ENCODE measurements around the gene HAUS5.

HAUS5 gene

DNA sequence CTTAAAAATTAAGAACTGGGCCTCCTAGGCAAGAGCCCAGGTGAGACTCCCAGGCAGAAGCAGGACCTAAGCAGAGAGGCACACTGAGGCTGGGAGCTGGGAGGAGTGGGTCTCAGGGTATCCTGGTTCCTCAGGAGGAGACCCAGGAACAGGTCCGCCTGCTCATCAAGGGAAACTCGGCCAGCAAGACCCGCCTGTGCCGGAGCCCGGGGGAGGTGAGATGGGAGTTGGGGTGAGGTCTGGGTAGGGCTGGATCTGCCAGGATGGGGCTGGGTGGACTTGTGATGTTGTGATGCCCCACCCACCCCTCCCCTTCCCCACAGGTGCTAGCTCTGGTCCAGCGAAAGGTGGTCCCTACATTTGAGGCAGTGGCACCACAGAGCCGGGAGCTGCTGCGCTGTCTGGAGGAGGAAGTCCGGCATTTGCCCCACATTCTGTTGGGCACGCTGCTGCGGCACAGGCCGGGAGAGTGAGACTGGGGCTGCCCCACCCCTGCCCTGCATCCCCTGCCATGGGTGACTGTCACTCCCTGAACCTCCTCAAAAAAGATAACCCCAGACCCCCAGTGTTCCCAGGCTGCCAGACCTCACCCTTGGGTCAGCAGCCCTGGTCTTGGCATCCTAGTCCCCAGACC lies 6.9 kb downstream of the HAUS5 start:
- DNase-seq (ENCODE audit: insufficient read length, low spot score) = no peak
- no peak for TF ChIP-seq POLR2A (IDR thresholded peaks at IDR 0.05; ENCODE audit: low read depth, low read length)
- no peak for FAIRE-seq

DNA sequence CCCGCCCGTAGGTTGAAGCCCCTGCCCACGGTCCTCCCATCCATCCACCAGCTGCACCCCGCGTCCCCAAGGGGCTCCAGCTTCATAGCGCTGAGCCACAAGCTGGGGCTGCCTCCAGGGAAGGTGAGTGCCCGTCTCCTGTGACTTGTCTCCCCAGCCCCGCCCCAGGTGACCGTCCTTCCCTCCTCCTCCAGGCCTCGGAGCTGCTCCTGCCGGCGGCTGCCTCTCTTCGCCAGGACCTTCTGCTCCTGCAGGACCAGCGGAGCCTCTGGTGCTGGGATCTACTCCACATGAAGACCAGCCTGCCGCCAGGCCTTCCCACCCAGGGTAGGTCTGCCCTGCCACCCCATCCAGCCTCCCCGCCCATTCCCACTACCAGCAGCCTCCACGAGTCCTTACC lies 7.5 kb downstream of the HAUS5 start:
- FAIRE-seq (no peak), DNase-seq (ENCODE audit: insufficient read length, low spot score) (no peak)
- no peak for TF ChIP-seq POLR2A (IDR thresholded peaks at IDR 0.05; ENCODE audit: low read depth, low read length)

DNA sequence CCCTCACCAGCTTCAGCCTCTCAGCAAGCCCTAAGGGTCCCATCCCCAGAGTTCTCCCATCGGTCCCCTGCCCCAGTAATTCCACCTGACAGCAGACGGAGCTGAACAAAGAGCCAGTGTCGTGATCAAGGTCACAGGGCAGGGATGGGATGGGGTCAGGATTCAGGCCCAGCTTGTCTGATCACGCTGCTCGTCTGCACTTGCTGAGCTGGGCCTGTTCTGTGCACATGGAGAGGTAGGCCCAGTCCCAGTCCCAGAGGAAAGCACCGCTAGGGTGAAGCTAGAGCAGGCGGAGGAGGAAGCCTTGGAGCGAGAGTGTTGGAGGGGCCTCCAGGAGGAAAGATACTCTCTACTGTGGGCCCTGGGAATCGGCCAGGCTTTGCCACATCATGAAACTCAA lies 9.2 kb downstream of the HAUS5 start:
- no peak for TF ChIP-seq POLR2A (IDR thresholded peaks at IDR 0.05; ENCODE audit: low read depth, low read length)
- DNase-seq (ENCODE audit: insufficient read length, low spot score) = no peak
- FAIRE-seq = no peak

DNA sequence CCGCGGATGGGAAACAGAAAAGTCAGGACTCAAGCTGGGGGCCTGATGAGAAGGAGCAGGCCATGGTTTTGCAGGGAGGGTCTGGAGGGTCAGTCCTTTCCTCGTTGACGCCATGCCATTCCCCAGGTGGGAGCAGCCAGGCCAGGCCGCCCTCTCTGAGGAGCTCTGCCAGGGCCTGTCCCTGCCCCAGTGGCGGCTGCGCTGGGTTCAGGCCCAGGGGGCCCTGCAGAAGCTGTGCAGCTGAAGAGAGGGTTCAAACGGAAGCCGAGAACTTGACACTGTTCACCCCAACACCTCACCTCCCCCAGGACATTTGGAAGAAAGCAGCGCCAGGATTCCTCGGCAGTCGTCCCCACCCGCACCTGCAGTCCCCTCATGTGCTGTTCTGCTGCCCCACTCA lies 10.2 kb downstream of the HAUS5 start:
- DNase-seq (ENCODE audit: insufficient read length, low spot score) (no peak), FAIRE-seq (no peak)
- TF ChIP-seq POLR2A (IDR thresholded peaks at IDR 0.05; ENCODE audit: low read depth, low read length) = no peak

DNA sequence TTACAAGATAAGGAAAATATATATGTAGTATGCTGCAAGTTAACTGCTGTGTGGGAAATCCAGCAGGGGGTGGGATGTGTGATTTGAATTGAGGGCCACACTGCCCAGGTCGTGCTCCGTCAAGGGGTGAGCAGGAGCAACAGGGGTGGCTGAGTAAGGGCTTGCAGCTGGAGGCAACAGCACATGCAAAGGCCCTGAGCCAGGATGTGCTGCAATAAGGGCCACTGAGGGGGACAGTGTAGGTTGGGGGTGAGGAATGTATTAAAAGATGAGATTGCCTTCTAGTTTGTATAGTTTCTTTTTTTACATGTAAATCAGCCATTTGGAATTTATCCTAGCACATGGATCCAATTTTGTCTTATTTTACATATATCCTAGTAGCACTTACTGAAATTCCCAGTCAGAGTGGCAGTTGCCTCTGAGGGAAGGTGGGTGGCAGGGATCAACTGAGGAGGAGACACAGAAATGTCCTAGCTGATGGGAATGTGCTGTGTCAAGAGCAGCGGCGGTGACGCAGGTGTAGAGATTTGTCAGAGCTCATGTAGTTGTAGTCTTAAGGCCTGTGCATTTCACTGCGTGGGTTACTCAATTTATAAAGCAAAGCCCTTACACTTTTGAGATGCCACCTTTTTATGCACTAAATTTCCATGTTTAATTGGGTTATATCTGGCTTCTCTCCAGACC lies 10.9 kb downstream of the HAUS5 start:
- no peak for DNase-seq (ENCODE audit: insufficient read length, low spot score)
- FAIRE-seq = no peak

DNA sequence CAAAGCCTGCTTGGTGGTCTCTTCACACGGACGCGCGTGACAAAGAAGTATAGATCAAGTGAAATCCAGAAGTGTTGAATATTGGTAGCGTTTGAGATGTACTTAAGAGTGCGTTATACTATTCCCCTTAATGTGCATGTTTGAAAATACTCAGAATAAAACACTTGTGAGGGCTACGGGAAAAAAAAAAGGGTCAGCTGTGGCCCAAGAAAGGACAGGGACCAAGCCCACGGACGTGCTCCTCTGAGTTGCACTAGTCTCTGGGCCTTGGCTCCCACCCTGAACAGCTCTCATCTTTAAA lies 15.7 kb downstream of the HAUS5 start:
- FAIRE-seq (no peak), DNase-seq (ENCODE audit: insufficient read length, low spot score) (no peak)
- no peak for TF ChIP-seq POLR2A (IDR thresholded peaks at IDR 0.05; ENCODE audit: low read depth, low read length)

More for the DNA sequence above, 10.9 kb downstream of the HAUS5 start:
- TF ChIP-seq POLR2A (IDR thresholded peaks at IDR 0.05; ENCODE audit: low read depth, low read length) = no peak

DNA sequence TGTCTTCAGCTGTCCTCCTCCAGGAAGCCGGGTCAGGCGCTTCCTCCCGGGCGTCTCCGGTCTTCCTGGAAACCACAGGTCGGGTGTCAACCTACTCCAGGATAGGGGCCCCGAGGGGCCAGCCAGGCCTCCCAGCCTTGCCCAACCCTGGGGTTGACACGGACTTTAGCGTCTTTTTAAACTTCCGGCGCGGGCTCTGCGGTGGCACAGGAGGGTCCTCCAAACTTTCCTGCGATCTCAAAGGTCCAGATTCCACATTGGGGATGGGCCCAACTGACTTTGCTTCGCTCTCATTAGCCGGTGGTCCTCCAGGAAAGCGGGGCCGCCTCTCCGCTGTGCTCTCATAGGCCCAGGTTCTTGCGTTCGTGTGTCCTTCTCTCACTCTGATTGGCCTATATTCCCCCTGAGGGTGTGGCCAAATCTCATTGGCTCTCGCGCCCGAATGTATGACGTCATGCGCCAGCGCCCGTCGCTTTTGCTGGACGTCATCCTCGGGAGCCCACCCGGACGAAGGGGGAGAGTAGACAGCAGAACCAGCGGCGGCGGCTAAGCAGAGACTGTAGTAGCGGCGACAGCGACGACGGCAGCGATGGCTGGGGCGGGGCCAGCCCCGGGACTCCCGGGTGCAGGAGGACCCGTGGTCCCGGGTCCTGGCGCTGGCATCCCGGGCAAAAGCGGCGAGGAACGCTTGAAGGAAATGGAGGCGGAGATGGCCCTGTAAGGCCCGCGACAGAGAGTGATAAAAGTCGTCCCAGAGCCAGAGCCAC lies 16.2 kb downstream of the HAUS5 start, which contains the start of gene RBM42:
TSS of gene RBM42 (plus strand) at position 472 of the 767 bp plus-strand sequence. CDS start at position 590, 118 bp downstream.
- FAIRE-seq (peak; percentile 98), DNase-seq (ENCODE audit: insufficient read length, low spot score) (peak; percentile 100)
- peak; percentile 66; the same call in 1 of the 2 replicates for TF ChIP-seq POLR2A (IDR thresholded peaks at IDR 0.05; ENCODE audit: low read depth, low read length)

DNA sequence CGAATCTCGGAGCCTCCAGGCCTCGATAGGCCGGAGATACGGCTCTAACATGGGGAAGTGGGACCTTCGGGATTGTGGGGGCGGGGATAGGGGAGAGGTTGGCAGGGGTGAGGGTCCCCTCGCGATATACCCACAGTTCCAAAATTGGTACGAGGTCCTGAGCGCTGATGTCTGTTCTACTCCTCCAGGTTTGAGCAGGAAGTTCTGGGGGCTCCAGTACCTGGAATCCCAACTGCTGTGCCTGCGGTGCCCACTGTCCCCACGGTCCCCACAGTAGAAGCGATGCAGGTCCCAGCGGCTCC lies 16.7 kb downstream of the HAUS5 start:
- FAIRE-seq = no peak
- TF ChIP-seq POLR2A (IDR thresholded peaks at IDR 0.05; ENCODE audit: low read depth, low read length) = no peak
- DNase-seq (ENCODE audit: insufficient read length, low spot score) = no peak

DNA sequence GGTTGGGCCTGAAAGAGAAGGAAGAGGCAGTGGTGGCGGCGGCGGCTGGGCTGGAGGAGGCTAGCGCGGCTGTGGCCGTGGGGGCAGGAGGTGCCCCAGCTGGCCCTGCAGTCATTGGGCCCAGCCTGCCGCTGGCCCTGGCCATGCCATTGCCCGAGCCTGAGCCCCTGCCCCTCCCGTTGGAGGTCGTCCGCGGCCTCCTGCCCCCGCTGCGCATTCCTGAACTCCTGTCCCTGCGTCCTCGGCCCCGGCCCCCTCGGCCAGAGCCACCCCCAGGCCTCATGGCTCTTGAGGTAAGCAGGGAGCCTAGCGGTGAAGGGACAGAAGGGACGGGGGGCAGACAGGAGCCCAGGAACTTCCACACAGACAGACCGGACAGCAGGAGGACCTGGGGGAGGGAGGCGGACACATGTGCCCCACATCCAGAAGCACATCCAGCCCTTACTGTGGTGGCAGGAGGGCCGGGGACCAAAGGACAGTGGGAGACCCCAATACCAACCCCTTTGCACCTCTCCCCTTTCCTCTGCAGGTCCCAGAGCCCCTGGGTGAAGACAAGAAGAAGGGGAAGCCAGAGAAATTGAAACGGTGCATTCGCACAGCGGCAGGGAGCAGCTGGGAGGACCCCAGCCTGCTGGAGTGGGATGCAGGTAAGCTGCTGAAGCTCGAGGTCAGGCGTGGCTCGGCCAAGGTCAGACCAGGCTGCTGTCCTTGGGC lies 21.3 kb downstream of the HAUS5 start:
- DNase-seq (ENCODE audit: insufficient read length, low spot score) = no peak
- FAIRE-seq = no peak
- TF ChIP-seq POLR2A (IDR thresholded peaks at IDR 0.05; ENCODE audit: low read depth, low read length) = no peak

DNA sequence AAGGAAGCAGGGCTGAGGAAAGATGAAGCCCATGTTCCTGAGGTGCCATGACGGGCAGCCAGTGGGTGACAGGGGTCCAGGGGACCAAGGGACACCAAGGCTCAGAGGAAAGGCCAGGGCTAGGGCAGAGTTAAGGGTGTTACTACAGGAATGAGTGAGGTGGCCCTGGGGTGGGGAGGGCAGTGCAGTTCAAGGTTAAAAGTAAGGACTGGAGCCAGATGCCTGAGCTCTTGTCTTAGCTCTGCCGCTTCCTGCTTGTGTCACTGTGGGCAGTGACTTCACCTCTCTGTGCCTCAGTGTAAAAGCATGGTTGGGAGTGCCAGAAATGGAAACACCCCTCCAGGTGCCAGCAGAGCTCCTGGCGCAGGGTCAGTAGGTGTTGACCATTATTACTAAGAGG lies 24.1 kb downstream of the HAUS5 start:
- no peak for TF ChIP-seq POLR2A (IDR thresholded peaks at IDR 0.05; ENCODE audit: low read depth, low read length)
- no peak for FAIRE-seq
- no peak for DNase-seq (ENCODE audit: insufficient read length, low spot score)

DNA sequence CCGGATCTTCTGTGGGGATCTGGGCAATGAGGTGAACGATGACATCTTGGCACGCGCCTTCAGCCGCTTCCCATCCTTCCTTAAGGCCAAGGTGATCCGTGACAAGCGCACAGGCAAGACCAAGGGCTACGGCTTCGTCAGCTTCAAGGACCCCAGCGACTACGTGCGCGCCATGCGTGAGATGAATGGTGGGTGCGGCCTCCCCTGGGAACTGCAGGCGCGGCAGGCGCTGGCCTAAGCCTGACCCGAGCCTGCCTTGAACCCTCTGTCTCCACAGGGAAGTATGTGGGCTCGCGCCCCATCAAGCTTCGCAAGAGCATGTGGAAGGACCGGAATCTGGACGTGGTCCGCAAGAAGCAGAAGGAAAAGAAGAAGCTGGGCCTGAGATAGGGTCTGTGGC lies 24.6 kb downstream of the HAUS5 start:
- FAIRE-seq (no peak), DNase-seq (ENCODE audit: insufficient read length, low spot score) (no peak)
- TF ChIP-seq POLR2A (IDR thresholded peaks at IDR 0.05; ENCODE audit: low read depth, low read length) = no peak

DNA sequence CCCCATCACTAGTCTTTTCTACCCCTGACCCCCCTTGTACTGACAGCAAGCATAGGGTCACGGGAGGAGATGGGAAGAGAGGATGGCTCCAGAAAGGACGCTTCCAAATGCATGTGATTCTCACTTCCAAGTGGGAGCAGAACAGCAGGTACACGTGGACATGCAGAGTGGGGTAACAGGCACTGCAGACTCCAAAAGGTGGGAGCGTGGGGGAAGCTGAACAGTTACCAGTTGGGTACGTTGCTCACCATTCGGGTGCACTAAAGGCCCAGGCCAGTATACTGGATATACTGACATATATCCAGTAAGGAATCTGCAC lies 26.7 kb downstream of the HAUS5 start:
- no peak for TF ChIP-seq POLR2A (IDR thresholded peaks at IDR 0.05; ENCODE audit: low read depth, low read length)
- DNase-seq (ENCODE audit: insufficient read length, low spot score) (no peak), FAIRE-seq (no peak)

DNA sequence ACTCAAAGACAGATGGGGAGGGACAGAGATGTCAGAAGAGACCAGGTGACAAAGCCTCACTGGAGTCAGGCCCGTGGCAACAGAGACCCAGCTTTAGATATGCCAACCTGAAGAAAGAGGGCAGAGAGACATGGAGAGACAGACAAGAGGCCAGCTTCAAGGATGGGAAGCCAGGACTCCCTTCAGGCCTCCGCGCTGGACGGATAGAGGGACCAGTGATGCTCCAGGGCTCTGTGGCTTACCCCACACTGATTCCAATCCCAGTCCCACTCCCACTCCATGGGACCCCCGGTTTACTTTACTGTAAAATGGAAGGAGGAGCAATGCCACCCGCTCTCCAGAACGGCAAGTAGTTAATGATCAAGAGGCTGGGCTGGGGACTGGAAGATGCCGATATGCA lies 27.3 kb downstream of the HAUS5 start:
- no peak for TF ChIP-seq POLR2A (IDR thresholded peaks at IDR 0.05; ENCODE audit: low read depth, low read length)
- DNase-seq (ENCODE audit: insufficient read length, low spot score) (no peak), FAIRE-seq (no peak)

DNA sequence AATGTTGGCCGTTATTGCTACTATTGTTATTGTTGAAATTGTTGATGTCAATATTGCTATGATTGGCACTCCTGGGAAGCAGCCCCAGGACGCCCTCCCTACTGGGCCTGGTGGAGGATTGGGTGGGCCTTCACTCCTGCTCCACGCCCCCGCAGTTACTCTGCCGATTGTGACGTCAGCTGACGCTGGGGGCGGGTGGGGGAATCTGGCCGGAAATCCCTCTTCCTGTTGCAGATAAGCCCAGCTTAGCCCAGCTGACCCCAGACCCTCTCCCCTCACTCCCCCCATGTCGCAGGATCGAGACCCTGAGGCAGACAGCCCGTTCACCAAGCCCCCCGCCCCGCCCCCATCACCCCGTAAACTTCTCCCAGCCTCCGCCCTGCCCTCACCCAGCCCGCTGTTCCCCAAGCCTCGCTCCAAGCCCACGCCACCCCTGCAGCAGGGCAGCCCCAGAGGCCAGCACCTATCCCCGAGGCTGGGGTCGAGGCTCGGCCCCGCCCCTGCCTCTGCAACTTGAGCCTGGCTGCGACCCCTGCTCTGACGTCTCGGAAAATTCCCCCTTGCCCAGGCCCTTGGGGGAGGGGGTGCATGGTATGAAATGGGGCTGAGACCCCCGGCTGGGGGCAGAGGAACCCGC lies 29.1 kb downstream of the HAUS5 start, which contains the start of gene ETV2:
TSS of gene ETV2 (plus strand) at position 231 of the 637 bp plus-strand sequence. CDS start 716 bp downstream, outside the sequence.
- no peak for FAIRE-seq
- DNase-seq (ENCODE audit: insufficient read length, low spot score) = no peak
- TF ChIP-seq POLR2A (IDR thresholded peaks at IDR 0.05; ENCODE audit: low read depth, low read length) = no peak

Data from H54 (cell line).